MM.1S (cell line): ENCODE results near the gene MAGEA2.
"Not testable (repeated sequence)": the region's sequence is repeated elsewhere in the genome, so short reads cannot be mapped to it uniquely, and the experiment has no call there.

Experiments used
- DNase-seq: peaks from one replicate; pipeline ENCODE4 v3.0.0-alpha.2; 2015
- H2AFZ ChIP-seq: fragments of 300-600 bp; sonication (generic); 2 replicates; pipeline ENCODE4 v1.6.0; 2016; ENCODE audit warnings: antibody characterized with exemption, low read length
- H3F3A ChIP-seq: fragments of 300-600 bp; sonication (generic); 2 replicates; pipeline ENCODE4 v1.6.1; 2016; ENCODE audit warnings: mild to moderate bottlenecking, antibody characterized with exemption, low read length, moderate library complexity, mixed read lengths; ENCODE audit not compliant: insufficient read depth
- H3K27ac ChIP-seq: fragments of 300-600 bp; sonication (generic); 2 replicates; pipeline ENCODE4 v1.5.1; 2016; ENCODE audit warnings: mild to moderate bottlenecking, low read length
- H3K27me3 ChIP-seq: fragments of 300-600 bp; sonication (generic); replicated peaks from 2 replicates; pipeline ENCODE4 v1.6.0; 2016; ENCODE audit warnings: low read length; ENCODE audit not compliant: insufficient read depth
- H3K36me3 ChIP-seq: fragments of 300-600 bp; sonication (generic); replicated peaks from 2 replicates; pipeline ENCODE4 v1.6.1; 2016; ENCODE audit warnings: mild to moderate bottlenecking, low read length, mixed read lengths; ENCODE audit not compliant: insufficient read depth
- H3K4me1 ChIP-seq: fragments of 300-600 bp; sonication (generic); 2 replicates; pipeline ENCODE4 v1.6.1; 2016; ENCODE audit warnings: low read length, mixed read lengths
- H3K4me2 ChIP-seq: fragments of 300-600 bp; sonication (generic); 2 replicates; pipeline ENCODE4 v1.6.0; 2016; ENCODE audit warnings: low read depth, low read length
- H3K4me3 ChIP-seq: fragments of 300-600 bp; sonication (generic); 2 replicates; pipeline ENCODE4 v1.5.1; 2016; ENCODE audit warnings: low read length, mixed read lengths
- H3K79me2 ChIP-seq: fragments of 300-600 bp; sonication (generic); 2 replicates; pipeline ENCODE4 v1.6.1; 2016; ENCODE audit warnings: mixed run types, low read length, mixed read lengths
- H3K9ac ChIP-seq: fragments of 300-600 bp; sonication (generic); 2 replicates; pipeline ENCODE4 v1.6.1; 2016; ENCODE audit warnings: low read length, mixed read lengths
- H3K9me2 ChIP-seq: fragments of 300-600 bp; sonication (generic); replicated peaks from 2 replicates; pipeline ENCODE4 v1.6.1; 2016; ENCODE audit warnings: mild to moderate bottlenecking, low read length, mixed read lengths; ENCODE audit not compliant: insufficient read depth
- H3K9me3 ChIP-seq: fragments of 300-600 bp; sonication (generic); replicated peaks from 2 replicates; pipeline ENCODE4 v1.6.1; 2016; ENCODE audit warnings: mild to moderate bottlenecking, low read length, mixed read lengths; ENCODE audit not compliant: insufficient read depth
- H4K20me1 ChIP-seq: fragments of 300-600 bp; sonication (generic); 2 replicates; pipeline ENCODE4 v1.6.1; 2016; ENCODE audit warnings: mild to moderate bottlenecking, low read length, moderate library complexity, mixed read lengths; ENCODE audit not compliant: insufficient read depth
- CTCF ChIP-seq: fragments of 300-600 bp; sonication (generic); IDR thresholded peaks from 2 replicates; pipeline ENCODE4 v1.5.1; 2016; ENCODE audit warnings: antibody characterized with exemption, low read length, mixed read lengths
- EZH2 ChIP-seq: fragments of 300-600 bp; sonication (generic); optimal IDR thresholded peaks from 2 replicates; pipeline ENCODE3; 2017; ENCODE audit warnings: low read depth, mild to moderate bottlenecking, antibody characterized with exemption, low read length, mixed read lengths
- EZH2phosphoT487 ChIP-seq: fragments of 300-600 bp; sonication (generic); IDR thresholded peaks from 2 replicates; pipeline ENCODE4 v1.6.1; 2018; ENCODE audit warnings: antibody characterized with exemption, low read length

Gene MAGEA2

GRCh38 chrX:152735860-152736511 lies 17.7 kb downstream of the MAGEA2 start:
- H4K20me1 ChIP-seq = no peaks in the 10 kb centered on the region
- H3K79me2 ChIP-seq = no peaks in the 10 kb centered on the region

GRCh38 chrX:152735101-152735500 lies 18.5 kb downstream of the MAGEA2 start:
- DNase-seq = no peak
- H3K9ac ChIP-seq = no peak overlapping the region

More at GRCh38 chrX:152735860-152736511, 17.7 kb downstream of the MAGEA2 start:
- DNase-seq = peak; percentile 4
- no peak overlapping the region for H3K27ac ChIP-seq
- H2AFZ ChIP-seq = no peak overlapping the region
- no peak overlapping the region for H3K4me2 ChIP-seq
- H3K9ac ChIP-seq = no peak overlapping the region
- no peaks in the 10 kb centered on the region for H3K4me1 ChIP-seq
- H3K4me3 ChIP-seq = no peak overlapping the region
- no peaks in the 10 kb centered on the region for H3K27me3 ChIP-seq
- no peaks in the 10 kb centered on the region for H3K9me2 ChIP-seq
- H3K36me3 ChIP-seq = no peaks in the 10 kb centered on the region
- H3K9me3 ChIP-seq = no peaks in the 10 kb centered on the region
- H3F3A ChIP-seq = no peaks in the 10 kb centered on the region
- TF ChIP-seq EZH2 = no peak
- TF ChIP-seq EZH2phosphoT487 = no peak
- no peak for TF ChIP-seq CTCF

GRCh38 chrX:152734143-152734858 lies 19.3 kb downstream of the MAGEA2 start:
- H3K9ac ChIP-seq = not testable (repeated sequence)

More at GRCh38 chrX:152735101-152735500, 18.5 kb downstream of the MAGEA2 start:
- Histone ChIP-seq H3K79me2 (no peaks in the 10 kb centered on the region), H3K36me3 (no peaks in the 10 kb centered on the region), H3K4me1 (no peaks in the 10 kb centered on the region), H3K4me2 (no peak overlapping the region), H3K27ac (no peak overlapping the region), H3K27me3 (no peaks in the 10 kb centered on the region), H3F3A (no peaks in the 10 kb centered on the region), H3K9me2 (no peaks in the 10 kb centered on the region), H4K20me1 (no peaks in the 10 kb centered on the region), H2AFZ (no peak overlapping the region), H3K9me3 (no peaks in the 10 kb centered on the region), H3K4me3 (no peak overlapping the region)
- TF ChIP-seq CTCF (no peak), EZH2 (no peak), EZH2phosphoT487 (no peak)

More at GRCh38 chrX:152734143-152734858, 19.3 kb downstream of the MAGEA2 start:
- not testable (repeated sequence) for H3K9me3 ChIP-seq, H3K4me1 ChIP-seq, H3K9me2 ChIP-seq, H3K79me2 ChIP-seq, DNase-seq, H3K4me3 ChIP-seq, H3K27ac ChIP-seq, H2AFZ ChIP-seq, H3K4me2 ChIP-seq, H3K36me3 ChIP-seq, H4K20me1 ChIP-seq, H3K27me3 ChIP-seq, H3F3A ChIP-seq
